Hepatocyte (in vitro differentiated cells): ENCODE measurements around the gene TP53TG5. TPM values are rescaled to one million over a fixed set of nuclear protein-coding genes. Genes with fewer than 3 reads are reported as not detected.

Source experiments
- DNase-seq: peaks from one replicate; pipeline ENCODE4 v3.0.0-alpha.2; 2016; ENCODE audit warnings: low spot score
- H2AFZ ChIP-seq: fragments of 200-600 bp; sonication (generic); 2 replicates; pipeline ENCODE4 v1.6.0; 2016; ENCODE audit warnings: antibody characterized with exemption, mild to moderate bottlenecking
- H3K27ac ChIP-seq: fragments of 200-600 bp; sonication (generic); 2 replicates; pipeline ENCODE4 v1.5.1; 2016; ENCODE audit warnings: mild to moderate bottlenecking
- H3K27me3 ChIP-seq: fragments of 200-600 bp; sonication (generic); 2 replicates; pipeline ENCODE4 v1.6.1; 2016
- H3K36me3 ChIP-seq: fragments of 200-600 bp; sonication (generic); replicated peaks from 2 replicates; pipeline ENCODE4 v1.5.1; 2016; ENCODE audit warnings: low read depth; ENCODE audit not compliant: insufficient read depth
- H3K4me1 ChIP-seq: fragments of 200-600 bp; sonication (generic); 2 replicates; pipeline ENCODE4 v1.5.1; 2016; ENCODE audit warnings: mild to moderate bottlenecking, moderate library complexity; ENCODE audit not compliant: insufficient read depth
- H3K4me2 ChIP-seq: fragments of 200-600 bp; sonication (generic); 2 replicates; pipeline ENCODE4 v1.6.0; 2016
- H3K4me3 ChIP-seq: fragments of 200-600 bp; sonication (generic); 2 replicates; pipeline ENCODE4 v1.5.1; 2016; ENCODE audit warnings: mild to moderate bottlenecking
- H3K79me2 ChIP-seq: fragments of 200-600 bp; sonication (generic); 2 replicates; pipeline ENCODE4 v1.6.0; 2017; ENCODE audit warnings: mild to moderate bottlenecking
- H3K9me2 ChIP-seq: fragments of 200-600 bp; sonication (generic); replicated peaks from 2 replicates; pipeline ENCODE4 v1.6.0; 2017; ENCODE audit warnings: mild to moderate bottlenecking; ENCODE audit not compliant: insufficient read depth
- H3K9me3 ChIP-seq: fragments of 200-600 bp; sonication (generic); 2 replicates; pipeline ENCODE4 v1.5.1; 2016; ENCODE audit warnings: low read depth, mild to moderate bottlenecking
- H4K20me1 ChIP-seq: fragments of 200-600 bp; sonication (generic); 2 replicates; pipeline ENCODE4 v1.6.0; 2016; ENCODE audit warnings: mild to moderate bottlenecking; ENCODE audit not compliant: insufficient read depth, poor library complexity, severe bottlenecking
- EZH2 ChIP-seq: fragments of 200-600 bp; sonication (generic); IDR thresholded peaks from 2 replicates; pipeline ENCODE4 v1.6.1; 2016; ENCODE audit warnings: antibody characterized with exemption, mild to moderate bottlenecking, borderline replicate concordance
- EZH2phosphoT487 ChIP-seq: fragments of 200-600 bp; sonication (generic); IDR thresholded peaks from one replicate; pipeline ENCODE4 v1.6.1; 2018; ENCODE audit warnings: antibody characterized with exemption, mild to moderate bottlenecking, low read depth, moderate library complexity; ENCODE audit not compliant: unreplicated experiment, severe bottlenecking
- WGBS: methylation state at CpG from one replicate; pipeline ENCODE4 v1.1.6; 2016; ENCODE audit warnings: low lambda C conversion rate; ENCODE audit errors: missing lambda C conversion rate; 5-methylcytosine and 5-hydroxymethylcytosine counted together
- polyA plus RNA-seq: library from polyadenylated mRNA; unstranded; fragments of >200 nt; fragmentation: Nextera tagmentation; extraction: Ambion mirVana; gene quantifications from 2 replicates; pipeline ENCODE4 v1.2.1, GENCODE V29; 2016
- total RNA-seq: library from RNA; depleted of rRNA; stranded (reverse); fragments of >200 nt; gene quantifications from 2 replicates; pipeline ENCODE4 v1.2.3, GENCODE V29; 2014
- TF ChIP-seq, protein P1 (sequence below): fragments of 200-600 bp; sonication (generic); IDR thresholded peaks from 2 replicates; pipeline ENCODE4 v1.5.1; 2016; ENCODE audit warnings: antibody characterized with exemption, mild to moderate bottlenecking; ENCODE audit not compliant: poor library complexity

TP53TG5 gene
- total and polyA plus RNA-seq, 2 experiments from 2014 or later, result not detected

DNA sequence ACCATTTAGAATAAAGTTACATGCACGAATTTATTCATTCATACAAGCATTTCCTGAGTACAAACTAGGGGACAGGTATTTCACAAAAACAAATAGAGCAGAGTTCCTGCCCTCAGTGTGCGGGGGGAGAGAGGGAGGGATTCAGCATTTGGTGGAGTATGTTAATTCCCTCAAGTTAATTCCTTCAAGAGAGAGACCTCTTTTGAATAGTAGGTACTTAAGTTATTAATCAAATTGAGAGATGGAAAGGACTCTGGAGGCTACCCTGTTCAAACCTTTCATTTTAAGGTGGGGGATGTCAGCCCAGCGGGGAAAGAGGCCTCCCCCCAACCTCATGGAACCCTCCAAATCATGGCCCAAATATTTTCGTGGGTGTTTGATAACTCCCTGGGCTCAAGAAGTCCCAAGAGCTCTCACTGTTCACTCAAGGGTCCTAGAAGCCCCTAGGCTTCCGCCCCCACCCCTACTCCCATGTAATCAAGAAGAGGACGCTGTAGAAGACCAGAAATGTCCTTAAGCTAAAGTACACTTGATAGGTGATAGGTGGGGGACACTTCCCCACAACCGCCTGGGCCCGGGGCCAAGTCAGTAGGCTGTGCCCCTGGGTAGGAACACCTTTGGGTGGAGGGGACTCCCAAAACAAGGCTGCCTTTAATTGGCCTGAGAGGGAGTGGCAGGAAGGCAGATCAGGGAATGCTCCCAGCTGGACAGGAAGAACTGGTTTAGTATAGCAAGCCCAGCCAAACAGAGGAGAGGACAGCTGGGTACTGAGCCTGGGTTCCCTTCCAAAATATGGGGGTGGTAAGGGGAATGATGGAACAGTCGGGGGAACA is 32.8 kb downstream of the TP53TG5 start:
- 48% methylated on average over 9 of the region's 9 CpGs for WGBS
- no peaks in the 10 kb centered on the region for H3K36me3 ChIP-seq
- H3K4me2 ChIP-seq, result peak overlapping the region; percentile 87
- H3K9me3 ChIP-seq, result no peaks in the 10 kb centered on the region
- H3K4me3 ChIP-seq, result peak overlapping the region; percentile 8
- peaks cover 13% of the 10 kb centered on the region for H4K20me1 ChIP-seq
- peaks cover 48% of the 10 kb centered on the region for H3K79me2 ChIP-seq
- TF ChIP-seq EZH2phosphoT487 (no peak), EZH2 (no peak)
- TF ChIP-seq, protein P1, sequence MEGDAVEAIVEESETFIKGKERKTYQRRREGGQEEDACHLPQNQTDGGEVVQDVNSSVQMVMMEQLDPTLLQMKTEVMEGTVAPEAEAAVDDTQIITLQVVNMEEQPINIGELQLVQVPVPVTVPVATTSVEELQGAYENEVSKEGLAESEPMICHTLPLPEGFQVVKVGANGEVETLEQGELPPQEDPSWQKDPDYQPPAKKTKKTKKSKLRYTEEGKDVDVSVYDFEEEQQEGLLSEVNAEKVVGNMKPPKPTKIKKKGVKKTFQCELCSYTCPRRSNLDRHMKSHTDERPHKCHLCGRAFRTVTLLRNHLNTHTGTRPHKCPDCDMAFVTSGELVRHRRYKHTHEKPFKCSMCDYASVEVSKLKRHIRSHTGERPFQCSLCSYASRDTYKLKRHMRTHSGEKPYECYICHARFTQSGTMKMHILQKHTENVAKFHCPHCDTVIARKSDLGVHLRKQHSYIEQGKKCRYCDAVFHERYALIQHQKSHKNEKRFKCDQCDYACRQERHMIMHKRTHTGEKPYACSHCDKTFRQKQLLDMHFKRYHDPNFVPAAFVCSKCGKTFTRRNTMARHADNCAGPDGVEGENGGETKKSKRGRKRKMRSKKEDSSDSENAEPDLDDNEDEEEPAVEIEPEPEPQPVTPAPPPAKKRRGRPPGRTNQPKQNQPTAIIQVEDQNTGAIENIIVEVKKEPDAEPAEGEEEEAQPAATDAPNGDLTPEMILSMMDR, result no peak
- no peaks in the 10 kb centered on the region for H3K9me2 ChIP-seq
- peaks cover 67% of the 10 kb centered on the region for H3K4me1 ChIP-seq
- no peak overlapping the region for H2AFZ ChIP-seq
- H3K27me3 ChIP-seq, result no peaks in the 10 kb centered on the region
- peak overlapping the region; percentile 96 for H3K27ac ChIP-seq
- no peak for DNase-seq

DNA sequence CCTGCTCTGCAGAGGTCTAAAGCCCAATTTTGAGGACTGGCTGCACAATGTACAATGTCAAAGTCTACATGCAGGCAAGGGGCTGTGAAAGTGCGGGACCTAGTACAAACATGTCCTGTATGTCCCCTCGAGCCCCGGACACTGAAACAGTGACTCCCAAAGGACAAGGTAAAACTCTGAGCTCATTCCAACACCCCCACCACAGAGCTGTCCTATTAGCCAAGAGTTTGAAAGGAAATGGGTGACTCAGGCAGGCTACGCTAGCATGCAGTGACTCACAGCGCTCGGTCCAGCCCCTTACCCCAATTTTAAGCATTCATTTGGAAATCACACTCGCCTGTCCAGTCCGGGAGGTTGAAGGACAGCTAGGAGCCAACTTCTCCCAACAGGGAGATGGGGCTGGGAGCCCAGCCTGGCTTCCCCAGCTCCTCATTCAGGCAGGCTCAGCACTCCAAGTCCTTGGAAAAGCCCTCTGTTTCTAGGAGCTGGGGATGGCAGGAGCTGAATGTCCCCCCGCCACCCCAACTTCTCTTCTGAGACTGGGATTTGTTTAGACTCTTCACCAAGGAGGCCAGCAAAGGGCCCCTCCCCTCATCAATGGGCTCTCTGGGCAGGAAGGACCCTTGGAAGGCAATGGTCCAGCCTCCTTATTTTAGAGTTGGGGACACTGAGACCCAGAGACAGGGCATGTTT is 33.8 kb downstream of the TP53TG5 start:
- no peak overlapping the region for H2AFZ ChIP-seq
- H3K36me3 ChIP-seq, result no peaks in the 10 kb centered on the region
- no peaks in the 10 kb centered on the region for H3K27me3 ChIP-seq
- H4K20me1 ChIP-seq, result peaks cover 15% of the 10 kb centered on the region
- WGBS, result 32% methylated on average over 9 of the region's 9 CpGs
- TF ChIP-seq, protein P1, result no peak
- TF ChIP-seq EZH2, result no peak
- TF ChIP-seq EZH2phosphoT487, result no peak
- peaks cover 58% of the 10 kb centered on the region for H3K79me2 ChIP-seq
- H3K4me1 ChIP-seq, result peaks cover 77% of the 10 kb centered on the region
- peak; percentile 85 for DNase-seq
- peak overlapping the region; percentile 8 for H3K4me3 ChIP-seq
- no peaks in the 10 kb centered on the region for H3K9me3 ChIP-seq
- H3K9me2 ChIP-seq, result no peaks in the 10 kb centered on the region
- H3K4me2 ChIP-seq, result peak overlapping the region; percentile 87
- H3K27ac ChIP-seq, result peak overlapping the region; percentile 96

GRCh38 chr20:45343532-45344167 is 34.5 kb downstream of the TP53TG5 start:
- H3K79me2 ChIP-seq, result peaks cover 65% of the 10 kb centered on the region
- WGBS, result 29% methylated on average over 6 of the region's 6 CpGs
- H4K20me1 ChIP-seq, result peaks cover 15% of the 10 kb centered on the region
- H3K27me3 ChIP-seq, result no peaks in the 10 kb centered on the region
- no peak for TF ChIP-seq EZH2
- TF ChIP-seq, protein P1, result no peak
- TF ChIP-seq EZH2phosphoT487, result no peak
- H2AFZ ChIP-seq, result no peak overlapping the region
- H3K4me3 ChIP-seq, result no peak overlapping the region
- no peaks in the 10 kb centered on the region for H3K9me3 ChIP-seq
- H3K36me3 ChIP-seq, result no peaks in the 10 kb centered on the region
- no peaks in the 10 kb centered on the region for H3K9me2 ChIP-seq
- H3K4me1 ChIP-seq, result peaks cover 84% of the 10 kb centered on the region
- H3K4me2 ChIP-seq, result peak overlapping the region; percentile 87
- DNase-seq, result peak; percentile 76
- peak overlapping the region; percentile 96 for H3K27ac ChIP-seq
